Measurements from ENCODE around the gene DNAH8. TPM values are rescaled to one million over a fixed set of nuclear protein-coding genes. Genes with fewer than 3 reads are reported as not detected.

Gene DNAH8
- total RNA-seq, 1 experiment from 2014 or later: not detected

DNA sequence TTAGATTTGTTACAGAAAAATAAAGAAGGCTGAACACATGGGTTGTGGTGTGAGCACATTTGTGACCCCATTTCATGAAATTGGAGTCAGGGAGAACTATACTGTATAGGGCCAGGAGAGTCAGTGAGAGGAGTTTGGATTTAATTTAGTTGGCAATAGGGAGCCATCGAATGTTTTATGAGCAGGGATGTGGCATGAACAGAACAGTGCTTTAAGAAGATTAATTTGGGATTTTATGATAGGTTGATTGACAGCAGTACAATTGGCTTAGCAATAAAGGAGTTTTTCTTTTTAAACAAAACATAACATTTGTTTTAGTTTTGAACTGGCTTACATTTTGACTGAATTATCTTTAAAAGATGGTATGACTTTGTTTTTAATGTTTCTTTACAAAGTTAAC lies 227.9 kb downstream of the DNAH8 start:
- TF ChIP-seq CTCF (IDR thresholded peaks at IDR 0.05) (no peak), POLR2AphosphoS5 (IDR thresholded peaks at IDR 0.05; ENCODE audit: low read depth, low read length) (no peak), SIN3A (IDR thresholded peaks at IDR 0.05; ENCODE audit: borderline replicate concordance, insufficient read depth, low read depth, low read length) (no peak), TCF7L2 (IDR thresholded peaks at IDR 0.05; ENCODE audit: low read depth, low read length) (no peak)
- TF ChIP-seq, protein P1, sequence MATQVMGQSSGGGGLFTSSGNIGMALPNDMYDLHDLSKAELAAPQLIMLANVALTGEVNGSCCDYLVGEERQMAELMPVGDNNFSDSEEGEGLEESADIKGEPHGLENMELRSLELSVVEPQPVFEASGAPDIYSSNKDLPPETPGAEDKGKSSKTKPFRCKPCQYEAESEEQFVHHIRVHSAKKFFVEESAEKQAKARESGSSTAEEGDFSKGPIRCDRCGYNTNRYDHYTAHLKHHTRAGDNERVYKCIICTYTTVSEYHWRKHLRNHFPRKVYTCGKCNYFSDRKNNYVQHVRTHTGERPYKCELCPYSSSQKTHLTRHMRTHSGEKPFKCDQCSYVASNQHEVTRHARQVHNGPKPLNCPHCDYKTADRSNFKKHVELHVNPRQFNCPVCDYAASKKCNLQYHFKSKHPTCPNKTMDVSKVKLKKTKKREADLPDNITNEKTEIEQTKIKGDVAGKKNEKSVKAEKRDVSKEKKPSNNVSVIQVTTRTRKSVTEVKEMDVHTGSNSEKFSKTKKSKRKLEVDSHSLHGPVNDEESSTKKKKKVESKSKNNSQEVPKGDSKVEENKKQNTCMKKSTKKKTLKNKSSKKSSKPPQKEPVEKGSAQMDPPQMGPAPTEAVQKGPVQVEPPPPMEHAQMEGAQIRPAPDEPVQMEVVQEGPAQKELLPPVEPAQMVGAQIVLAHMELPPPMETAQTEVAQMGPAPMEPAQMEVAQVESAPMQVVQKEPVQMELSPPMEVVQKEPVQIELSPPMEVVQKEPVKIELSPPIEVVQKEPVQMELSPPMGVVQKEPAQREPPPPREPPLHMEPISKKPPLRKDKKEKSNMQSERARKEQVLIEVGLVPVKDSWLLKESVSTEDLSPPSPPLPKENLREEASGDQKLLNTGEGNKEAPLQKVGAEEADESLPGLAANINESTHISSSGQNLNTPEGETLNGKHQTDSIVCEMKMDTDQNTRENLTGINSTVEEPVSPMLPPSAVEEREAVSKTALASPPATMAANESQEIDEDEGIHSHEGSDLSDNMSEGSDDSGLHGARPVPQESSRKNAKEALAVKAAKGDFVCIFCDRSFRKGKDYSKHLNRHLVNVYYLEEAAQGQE (IDR thresholded peaks at IDR 0.05; ENCODE audit: insufficient read depth in 1 of 2, low read depth in 2 of 2, low read length in 1 of 2): no peak
- ChIA-PET POLR2A (no interaction called here), CTCF (no interaction called here)
- in situ Hi-C loops (cut with HindIII; ENCODE audit: low pct_unique_long_range_greater_than_20kb, low sequenced_read_pairs): no loop called here
- intact Hi-C loops (cut with micrococcal nuclease; ENCODE audit: unreplicated experiment): no loop called here
- H3K9me3 ChIP-seq (ENCODE audit: control insufficient read depth, insufficient read depth, low read depth, low read length): no peaks in the 10 kb centered on the region
- BruUV-seq (replicated peaks): no TSS peak
- H3K27me3 ChIP-seq (ENCODE audit: control insufficient read depth, insufficient read depth, low read length): peaks cover 24% of the 10 kb centered on the region; the same call in 1 of the 2 replicates
- H3K4me1 ChIP-seq (ENCODE audit: control insufficient read depth, insufficient read depth, low read length): no peaks in the 10 kb centered on the region
- H3K36me3 ChIP-seq (ENCODE audit: control insufficient read depth, insufficient read depth, low read length): no peaks in the 10 kb centered on the region
- H3K4me3 ChIP-seq (ENCODE audit: low read depth in 2 of 2, low read length in 2 of 2): no peak overlapping the region
- H3K27ac ChIP-seq (ENCODE audit: low read length): no peak overlapping the region
- DNase-seq (ENCODE audit: low read depth, low spot score): no peak
- ATAC-seq: no peak

DNA sequence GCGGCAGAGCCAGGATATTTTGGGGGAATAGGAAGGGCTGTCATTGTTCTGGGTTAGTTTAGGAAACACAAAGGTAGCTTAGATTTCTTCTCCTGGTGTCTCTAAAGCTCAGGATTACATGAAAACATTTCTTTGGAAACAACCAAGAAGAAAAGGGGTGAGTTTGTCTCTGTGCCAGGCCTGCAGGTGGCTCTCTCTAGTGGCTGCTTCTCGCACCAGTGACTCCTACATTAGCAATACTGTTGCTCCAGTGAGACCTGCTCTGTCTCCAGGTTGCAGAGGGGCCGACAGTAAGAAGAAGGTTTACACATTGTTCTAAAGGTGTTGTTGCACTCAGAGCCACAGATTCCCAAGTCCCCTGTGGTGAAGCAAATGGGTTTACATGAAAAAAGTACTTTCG lies 228.9 kb downstream of the DNAH8 start:
- POLR2A ChIA-PET: no interaction called here
- intact Hi-C loops (cut with micrococcal nuclease; ENCODE audit: unreplicated experiment): no loop called here
- H3K27me3 ChIP-seq (ENCODE audit: control insufficient read depth, insufficient read depth, low read length): peaks cover 28% of the 10 kb centered on the region

More for the DNA sequence above, 228.9 kb downstream of the DNAH8 start:
- in situ Hi-C loops (cut with HindIII; ENCODE audit: low pct_unique_long_range_greater_than_20kb, low sequenced_read_pairs): no loop called here
- Histone ChIP-seq H3K9me3 (ENCODE audit: control insufficient read depth, insufficient read depth, low read depth, low read length) (no peaks in the 10 kb centered on the region), H3K36me3 (ENCODE audit: control insufficient read depth, insufficient read depth, low read length) (no peaks in the 10 kb centered on the region), H3K27ac (ENCODE audit: low read length) (no peak overlapping the region), H3K4me1 (ENCODE audit: control insufficient read depth, insufficient read depth, low read length) (no peaks in the 10 kb centered on the region), H3K4me3 (ENCODE audit: low read depth in 2 of 2, low read length in 2 of 2) (no peak overlapping the region)
- DNase-seq (ENCODE audit: low read depth, low spot score) (no peak), ATAC-seq (no peak)
- TF ChIP-seq SIN3A (IDR thresholded peaks at IDR 0.05; ENCODE audit: borderline replicate concordance, insufficient read depth, low read depth, low read length) (no peak), TCF7L2 (IDR thresholded peaks at IDR 0.05; ENCODE audit: low read depth, low read length) (no peak), POLR2AphosphoS5 (IDR thresholded peaks at IDR 0.05; ENCODE audit: low read depth, low read length) (no peak), CTCF (IDR thresholded peaks at IDR 0.05) (peak; percentile 14)
- TF ChIP-seq, protein P1 (IDR thresholded peaks at IDR 0.05; ENCODE audit: insufficient read depth in 1 of 2, low read depth in 2 of 2, low read length in 1 of 2): no peak
- CTCF ChIA-PET: no interaction called here
- no TSS peak for BruUV-seq (replicated peaks)

All from Panc1 (cell line).